Body of pancreas (tissue), 4 donors: ENCODE results near the gene SLC11A1.

ENCODE experiments used
- POLR2A ChIP-seq, 3 donors: fragments of 450-650 bp; IDR thresholded peaks; one replicate each; pipeline ENCODE4 v1.6.1; 2016; ENCODE audit warnings: antibody characterized with exemption in 3 of 3, mild to moderate bottlenecking in 2 of 3
- TF ChIP-seq, protein P1 (sequence below), 7 experiments: fragments of 450-650 bp in 4 of 7; fragments of 200-600 bp in 3 of 7; sonication (generic) in 3 of 7; IDR thresholded peaks; one replicate each; pipeline ENCODE4 v1.5.1; 2016 to 2019; ENCODE audit warnings: antibody characterized with exemption in 7 of 7

DNA sequence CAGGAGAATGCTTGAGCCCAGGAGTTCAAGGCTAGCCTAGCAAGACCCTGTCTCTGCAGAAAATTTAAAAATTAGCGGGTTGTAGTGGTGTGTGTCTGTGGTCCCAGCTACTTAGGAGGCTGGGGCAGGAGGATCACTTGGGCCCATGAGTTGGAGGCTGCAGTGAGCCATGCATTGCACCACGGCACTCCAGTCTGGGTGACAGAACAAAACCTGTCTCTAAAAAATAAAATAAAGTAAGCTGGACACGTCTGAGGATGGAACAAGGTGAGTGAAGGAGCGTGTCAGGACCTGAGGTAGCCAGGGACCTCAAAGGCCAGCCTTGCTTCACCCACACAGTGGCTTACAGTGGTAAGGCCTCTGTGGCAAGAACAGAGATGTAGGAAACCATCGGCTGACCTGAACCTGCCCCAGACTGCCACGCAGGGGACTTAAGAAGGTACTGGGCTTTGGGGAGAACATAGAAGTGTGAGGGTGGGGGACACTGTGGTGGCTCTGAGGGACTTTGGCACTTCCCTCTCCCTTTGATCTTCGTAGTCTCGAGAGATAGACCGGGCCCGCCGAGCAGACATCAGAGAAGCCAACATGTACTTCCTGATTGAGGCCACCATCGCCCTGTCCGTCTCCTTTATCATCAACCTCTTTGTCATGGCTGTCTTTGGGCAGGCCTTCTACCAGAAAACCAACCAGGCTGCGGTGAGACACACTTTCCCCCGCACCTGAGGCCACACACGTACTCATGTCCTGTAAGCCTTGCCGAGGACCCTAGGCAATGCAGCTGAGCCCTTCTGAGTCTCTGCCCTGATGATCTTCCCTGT is 7.5 kb downstream of the SLC11A1 start:
- TF ChIP-seq, protein P1, sequence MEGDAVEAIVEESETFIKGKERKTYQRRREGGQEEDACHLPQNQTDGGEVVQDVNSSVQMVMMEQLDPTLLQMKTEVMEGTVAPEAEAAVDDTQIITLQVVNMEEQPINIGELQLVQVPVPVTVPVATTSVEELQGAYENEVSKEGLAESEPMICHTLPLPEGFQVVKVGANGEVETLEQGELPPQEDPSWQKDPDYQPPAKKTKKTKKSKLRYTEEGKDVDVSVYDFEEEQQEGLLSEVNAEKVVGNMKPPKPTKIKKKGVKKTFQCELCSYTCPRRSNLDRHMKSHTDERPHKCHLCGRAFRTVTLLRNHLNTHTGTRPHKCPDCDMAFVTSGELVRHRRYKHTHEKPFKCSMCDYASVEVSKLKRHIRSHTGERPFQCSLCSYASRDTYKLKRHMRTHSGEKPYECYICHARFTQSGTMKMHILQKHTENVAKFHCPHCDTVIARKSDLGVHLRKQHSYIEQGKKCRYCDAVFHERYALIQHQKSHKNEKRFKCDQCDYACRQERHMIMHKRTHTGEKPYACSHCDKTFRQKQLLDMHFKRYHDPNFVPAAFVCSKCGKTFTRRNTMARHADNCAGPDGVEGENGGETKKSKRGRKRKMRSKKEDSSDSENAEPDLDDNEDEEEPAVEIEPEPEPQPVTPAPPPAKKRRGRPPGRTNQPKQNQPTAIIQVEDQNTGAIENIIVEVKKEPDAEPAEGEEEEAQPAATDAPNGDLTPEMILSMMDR (IDR thresholded peaks at IDR 0.05): no peak
- no peak for TF ChIP-seq POLR2A (IDR thresholded peaks at IDR 0.05)
